ENCODE data around the gene LRCH1. TPM values are rescaled to one million over a fixed set of nuclear protein-coding genes. Genes with fewer than 3 reads are reported as not detected.

LRCH1 gene
- total and polyA plus RNA-seq, 2 of the 13 experiments (the other 11 are each of a cell fraction or from before 2014, with no cell fraction given): 4.1 to 12.6 TPM

DNA sequence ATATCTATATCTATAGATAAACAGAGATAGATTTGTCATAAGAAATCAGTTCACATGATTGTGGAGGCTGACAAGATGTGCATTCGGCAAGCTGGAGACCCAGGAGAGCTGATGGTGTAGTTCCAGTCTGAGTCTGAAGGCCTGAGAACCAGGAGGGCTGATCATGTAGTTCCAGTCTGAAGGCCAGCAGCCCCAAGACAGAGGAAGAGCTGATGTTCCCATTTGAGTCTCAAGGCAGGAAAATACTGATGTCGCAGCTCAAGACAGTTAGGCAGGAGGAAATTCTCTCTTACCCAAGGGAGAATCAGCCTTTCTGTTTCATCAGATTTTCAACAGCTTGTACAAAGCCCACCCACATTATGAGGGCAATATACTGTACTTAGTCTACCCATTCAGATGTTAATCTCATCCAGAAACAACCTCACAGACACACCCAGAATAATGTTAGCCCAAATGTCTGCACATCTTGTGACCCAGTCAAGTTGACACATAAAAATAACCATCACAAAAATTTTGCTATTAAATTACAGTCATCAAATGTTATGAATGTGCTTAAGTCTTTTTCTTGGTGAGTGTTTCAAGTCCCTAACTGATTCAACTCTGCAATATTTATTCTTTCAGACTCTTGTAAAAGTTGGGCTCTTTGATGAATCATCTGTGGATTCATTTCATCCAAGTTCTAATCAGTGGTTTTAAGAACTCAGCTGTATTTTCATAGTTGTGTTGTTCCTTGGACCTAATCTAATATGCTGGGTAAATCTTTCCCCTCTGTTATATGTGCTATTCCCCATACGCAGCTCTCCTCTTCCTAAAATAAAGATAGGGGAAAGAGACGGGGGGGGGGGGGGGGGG lies 22.7 kb upstream of the LRCH1 start:
- no peak overlapping the region for H3K9ac ChIP-seq (ENCODE audit: insufficient read depth, low read depth, low read length)
- ChIA-PET POLR2A (no interaction called here), CTCF (ENCODE audit: low intra/inter-chr PET ratio, low total read pairs) (no interaction called here)
- intact Hi-C loops (cut with micrococcal nuclease; ENCODE audit: unreplicated experiment) (no loop called here), in situ Hi-C loops (cut with HindIII; ENCODE audit: extremely low pct_ligation_motif_present, low pct_unique_long_range_greater_than_20kb) (no loop called here)
- no peaks in the 10 kb centered on the region for H3K79me2 ChIP-seq (ENCODE audit: insufficient read depth, low read length)
- TF ChIP-seq CREB1 (IDR thresholded peaks at IDR 0.05) (no peak), CREB1 (CRISPR knock-in tag; IDR thresholded peaks at IDR 0.05) (no peak), SUZ12 (IDR thresholded peaks at IDR 0.05; ENCODE audit: low read depth, low read length) (no peak), ZNF564 (CRISPR knock-in tag; IDR thresholded peaks at IDR 0.05) (no peak)
- FAIRE-seq (no peak), ATAC-seq (no peak), DNase-seq (ENCODE audit: low spot score) (no peak)
- H2AFZ ChIP-seq (ENCODE audit: low read length): no peak overlapping the region
- no TSS peak for BruUV-seq (replicated peaks)
- no peak overlapping the region for H3K4me3 ChIP-seq (replicated peaks in 1 of 3; ENCODE audit: insufficient read depth in 1 of 3, low read depth in 2 of 3, low read length in 3 of 3)
- no peaks in the 10 kb centered on the region for H3K9me3 ChIP-seq (ENCODE audit: low read length)
- no peak overlapping the region for H3K4me2 ChIP-seq (ENCODE audit: low read depth, low read length)
- WGBS (ENCODE audit: low lambda C conversion rate): 27% methylated on average over 4 of the region's 4 CpGs
- no peaks in the 10 kb centered on the region; a peak in 1 of 5 replicates for H3K27me3 ChIP-seq (ENCODE audit: control insufficient read depth in 1 of 2, insufficient read depth in 2 of 2, low read length in 2 of 2)
- no peak overlapping the region for H3K27ac ChIP-seq (ENCODE audit: extremely low read length, insufficient read depth, low read length)
- no peaks in the 10 kb centered on the region for H3K36me3 ChIP-seq (replicated peaks in 1 of 2; ENCODE audit: control insufficient read depth in 1 of 2, insufficient read depth in 2 of 2, low read length in 2 of 2)
- no peaks in the 10 kb centered on the region for H3K4me1 ChIP-seq (ENCODE audit: insufficient read depth, low read length)
- H4K20me1 ChIP-seq (ENCODE audit: insufficient read depth, low read length): no peaks in the 10 kb centered on the region

DNA sequence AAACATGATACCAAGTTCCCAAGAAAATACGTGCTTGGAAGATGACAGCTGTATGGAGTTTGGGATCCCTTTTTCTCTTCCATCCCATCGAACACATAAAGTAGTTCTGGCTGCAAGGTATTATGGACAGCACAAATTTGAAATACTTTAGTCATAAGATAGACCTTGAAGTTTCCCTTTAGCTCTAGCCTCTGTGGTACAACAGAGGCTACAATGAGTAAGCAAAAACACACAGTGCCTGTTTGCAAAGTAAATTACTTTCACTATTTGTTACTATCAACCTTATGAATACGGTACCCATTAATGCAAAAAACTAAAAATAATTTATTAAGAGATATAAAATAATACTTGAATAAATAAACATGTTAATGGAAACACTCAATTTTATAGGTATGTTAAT lies 21.0 kb upstream of the LRCH1 start:
- H3K36me3 ChIP-seq (replicated peaks in 1 of 2; ENCODE audit: control insufficient read depth in 1 of 2, insufficient read depth in 2 of 2, low read length in 2 of 2): no peaks in the 10 kb centered on the region
- DNase-seq (ENCODE audit: low spot score) (no peak), ATAC-seq (no peak; the same call in 2 of the 3 replicates), FAIRE-seq (no peak)
- H3K9me3 ChIP-seq (ENCODE audit: low read length): no peaks in the 10 kb centered on the region
- in situ Hi-C loops (cut with HindIII; ENCODE audit: extremely low pct_ligation_motif_present, low pct_unique_long_range_greater_than_20kb) (no loop called here), intact Hi-C loops (cut with micrococcal nuclease; ENCODE audit: unreplicated experiment) (no loop called here)
- ChIA-PET CTCF (ENCODE audit: low intra/inter-chr PET ratio, low total read pairs) (no interaction called here), POLR2A (no interaction called here)
- H3K27ac ChIP-seq (ENCODE audit: extremely low read length, insufficient read depth, low read length): no peak overlapping the region
- TF ChIP-seq ZNF530 (CRISPR knock-in tag; IDR thresholded peaks at IDR 0.05; ENCODE audit: low read depth): no peak
- TF ChIP-seq NFE2L2 (IDR thresholded peaks at IDR 0.05; ENCODE audit: low read length): peak; percentile 51; the same call in 1 of the 2 replicates
- TF ChIP-seq, protein P1, sequence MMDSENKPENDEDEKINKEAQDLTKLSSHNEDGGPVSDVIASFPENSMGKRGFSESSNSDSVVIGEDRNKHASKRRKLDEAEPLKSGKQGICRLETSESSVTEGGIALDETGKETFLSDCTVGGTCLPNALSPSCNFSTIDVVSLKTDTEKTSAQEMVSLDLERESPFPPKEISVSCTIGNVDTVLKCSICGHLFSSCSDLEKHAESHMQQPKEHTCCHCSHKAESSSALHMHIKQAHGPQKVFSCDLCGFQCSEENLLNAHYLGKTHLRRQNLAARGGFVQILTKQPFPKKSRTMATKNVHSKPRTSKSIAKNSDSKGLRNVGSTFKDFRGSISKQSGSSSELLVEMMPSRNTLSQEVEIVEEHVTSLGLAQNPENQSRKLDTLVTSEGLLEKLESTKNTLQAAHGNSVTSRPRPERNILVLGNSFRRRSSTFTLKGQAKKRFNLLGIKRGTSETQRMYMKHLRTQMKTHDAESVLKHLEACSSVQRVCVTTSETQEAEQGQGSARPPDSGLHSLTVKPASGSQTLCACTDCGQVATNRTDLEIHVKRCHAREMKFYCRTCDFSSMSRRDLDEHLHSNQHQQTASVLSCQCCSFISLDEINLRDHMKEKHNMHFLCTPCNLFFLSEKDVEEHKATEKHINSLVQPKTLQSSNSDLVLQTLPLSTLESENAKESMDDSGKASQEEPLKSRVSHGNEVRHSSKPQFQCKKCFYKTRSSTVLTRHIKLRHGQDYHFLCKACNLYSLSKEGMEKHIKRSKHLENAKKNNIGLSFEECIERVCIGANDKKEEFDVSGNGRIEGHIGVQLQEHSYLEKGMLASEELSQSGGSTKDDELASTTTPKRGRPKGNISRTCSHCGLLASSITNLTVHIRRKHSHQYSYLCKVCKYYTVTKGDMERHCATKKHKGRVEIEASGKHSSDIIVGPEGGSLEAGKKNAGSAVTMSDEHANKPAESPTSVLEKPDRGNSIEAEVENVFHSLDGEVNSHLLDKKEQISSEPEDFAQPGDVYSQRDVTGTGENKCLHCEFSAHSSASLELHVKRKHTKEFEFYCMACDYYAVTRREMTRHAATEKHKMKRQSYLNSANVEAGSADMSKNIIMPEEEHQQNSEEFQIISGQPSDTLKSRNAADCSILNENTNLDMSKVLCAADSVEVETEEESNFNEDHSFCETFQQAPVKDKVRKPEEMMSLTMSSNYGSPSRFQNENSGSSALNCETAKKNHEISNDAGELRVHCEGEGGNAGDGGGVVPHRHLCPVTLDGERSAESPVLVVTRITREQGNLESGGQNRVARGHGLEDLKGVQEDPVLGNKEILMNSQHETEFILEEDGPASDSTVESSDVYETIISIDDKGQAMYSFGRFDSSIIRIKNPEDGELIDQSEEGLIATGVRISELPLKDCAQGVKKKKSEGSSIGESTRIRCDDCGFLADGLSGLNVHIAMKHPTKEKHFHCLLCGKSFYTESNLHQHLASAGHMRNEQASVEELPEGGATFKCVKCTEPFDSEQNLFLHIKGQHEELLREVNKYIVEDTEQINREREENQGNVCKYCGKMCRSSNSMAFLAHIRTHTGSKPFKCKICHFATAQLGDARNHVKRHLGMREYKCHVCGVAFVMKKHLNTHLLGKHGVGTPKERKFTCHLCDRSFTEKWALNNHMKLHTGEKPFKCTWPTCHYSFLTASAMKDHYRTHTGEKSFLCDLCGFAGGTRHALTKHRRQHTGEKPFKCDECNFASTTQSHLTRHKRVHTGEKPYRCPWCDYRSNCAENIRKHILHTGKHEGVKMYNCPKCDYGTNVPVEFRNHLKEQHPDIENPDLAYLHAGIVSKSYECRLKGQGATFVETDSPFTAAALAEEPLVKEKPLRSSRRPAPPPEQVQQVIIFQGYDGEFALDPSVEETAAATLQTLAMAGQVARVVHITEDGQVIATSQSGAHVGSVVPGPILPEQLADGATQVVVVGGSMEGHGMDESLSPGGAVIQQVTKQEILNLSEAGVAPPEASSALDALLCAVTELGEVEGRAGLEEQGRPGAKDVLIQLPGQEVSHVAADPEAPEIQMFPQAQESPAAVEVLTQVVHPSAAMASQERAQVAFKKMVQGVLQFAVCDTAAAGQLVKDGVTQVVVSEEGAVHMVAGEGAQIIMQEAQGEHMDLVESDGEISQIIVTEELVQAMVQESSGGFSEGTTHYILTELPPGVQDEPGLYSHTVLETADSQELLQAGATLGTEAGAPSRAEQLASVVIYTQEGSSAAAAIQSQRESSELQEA (CRISPR knock-in tag; IDR thresholded peaks at IDR 0.05; ENCODE audit: not compliant biosample characterization): no peak
- no peaks in the 10 kb centered on the region for H3K4me1 ChIP-seq (ENCODE audit: insufficient read depth, low read length)
- no peak overlapping the region for H3K9ac ChIP-seq (ENCODE audit: insufficient read depth, low read depth, low read length)
- no TSS peak for BruUV-seq (replicated peaks)
- H3K4me3 ChIP-seq (replicated peaks in 1 of 3; ENCODE audit: insufficient read depth in 1 of 3, low read depth in 2 of 3, low read length in 3 of 3): no peak overlapping the region
- no peaks in the 10 kb centered on the region for H4K20me1 ChIP-seq (ENCODE audit: insufficient read depth, low read length)
- no peak overlapping the region for H2AFZ ChIP-seq (ENCODE audit: low read length)
- no peaks in the 10 kb centered on the region for H3K27me3 ChIP-seq (ENCODE audit: control insufficient read depth in 1 of 2, insufficient read depth in 2 of 2, low read length in 2 of 2)
- H3K4me2 ChIP-seq (ENCODE audit: low read depth, low read length): no peak overlapping the region
- 20% methylated on average over 3 of the region's 3 CpGs for WGBS (ENCODE audit: low lambda C conversion rate)
- H3K79me2 ChIP-seq (ENCODE audit: insufficient read depth, low read length): no peaks in the 10 kb centered on the region

Measured in HepG2 (cell line).